HuH-7.5 (cell line): ENCODE measurements around the gene PKMYT1.
"Not testable (repeated sequence)": the region's sequence is repeated elsewhere in the genome, so short reads cannot be mapped to it uniquely, and the experiment has no call there.

Experiments used
- DNase-seq: peaks from one replicate; pipeline ENCODE4 v3.0.0; 2011; ENCODE audit warnings: low spot score

Gene PKMYT1

DNA sequence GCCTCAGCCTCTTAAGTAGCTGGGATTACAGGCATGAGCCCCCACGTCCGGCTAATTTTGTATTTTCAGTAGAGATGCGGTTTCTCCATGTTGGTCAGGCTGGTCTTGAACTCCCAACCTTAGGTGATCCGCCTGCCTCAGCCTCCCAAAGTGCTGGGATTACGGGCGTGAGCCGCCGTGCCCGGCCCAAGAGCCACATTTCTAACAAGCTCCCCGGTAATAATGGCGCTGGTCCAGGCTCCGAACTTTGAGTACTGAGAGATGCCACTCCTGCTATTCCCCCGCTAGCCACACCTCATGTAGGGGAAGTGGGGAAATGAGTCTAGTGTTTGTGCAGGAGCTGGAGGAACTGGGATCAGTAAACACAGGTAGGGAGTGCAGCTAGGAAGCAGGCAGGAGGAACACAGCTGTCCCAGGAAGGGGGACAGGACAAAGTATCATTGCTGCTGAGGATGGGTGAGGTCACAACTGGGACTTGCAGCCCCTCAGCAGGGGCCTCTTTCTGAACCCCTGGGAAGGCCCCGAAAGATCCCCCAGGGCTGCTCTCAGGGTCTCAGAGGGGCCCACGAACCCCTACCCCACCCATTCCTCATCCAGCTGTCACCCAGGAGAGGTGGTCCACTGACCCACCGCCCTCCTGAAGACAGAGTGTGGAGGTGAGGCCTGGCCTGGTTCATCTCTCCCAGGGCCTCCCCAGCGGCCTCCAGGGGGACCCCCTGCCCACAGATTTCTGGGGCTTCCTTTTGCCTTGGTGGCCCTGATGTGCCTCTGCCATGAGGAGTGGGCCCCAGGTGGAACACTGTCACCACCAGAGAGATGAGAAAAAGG lies 19.8 kb downstream of the PKMYT1 start:
- no peak for DNase-seq

DNA sequence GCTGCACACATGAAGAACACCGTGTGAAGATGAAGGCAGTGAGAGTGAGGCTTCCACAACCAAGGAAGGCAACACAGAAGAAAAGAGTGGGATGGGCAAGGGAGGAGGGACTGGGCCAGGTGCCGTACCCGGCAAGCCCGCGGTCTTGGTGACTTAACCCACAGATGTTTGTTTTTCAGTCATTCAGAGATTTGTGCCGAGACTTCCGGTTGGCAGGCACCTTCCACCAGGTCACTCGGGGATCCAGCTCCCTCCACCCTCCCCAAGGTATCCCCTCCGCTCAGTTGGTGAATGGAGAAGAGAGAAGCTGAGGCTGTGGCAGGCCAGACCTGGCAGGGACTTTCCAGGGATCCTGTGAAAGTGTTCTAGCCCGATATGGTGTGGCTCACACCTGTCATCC lies 21.0 kb downstream of the PKMYT1 start:
- no peak for DNase-seq

DNA sequence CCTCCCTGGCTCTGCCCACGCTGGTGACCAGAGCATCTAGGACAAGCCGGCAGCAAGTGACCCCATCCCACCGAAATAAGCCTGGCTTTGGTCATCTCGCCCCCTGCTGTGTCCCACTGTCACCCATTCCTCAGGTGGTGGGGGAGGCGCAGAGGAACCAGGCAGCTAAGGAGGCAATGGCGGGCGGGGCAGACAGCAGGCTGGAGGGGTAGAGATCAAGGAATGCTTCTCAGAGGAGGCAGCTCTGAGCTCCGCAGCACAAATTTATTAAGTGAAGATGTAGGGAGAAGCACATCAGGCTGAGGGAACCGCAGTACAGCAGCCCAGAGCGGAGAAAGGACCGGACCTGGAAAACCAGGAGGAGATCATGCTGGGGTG lies 23.7 kb downstream of the PKMYT1 start:
- DNase-seq, result no peak

DNA sequence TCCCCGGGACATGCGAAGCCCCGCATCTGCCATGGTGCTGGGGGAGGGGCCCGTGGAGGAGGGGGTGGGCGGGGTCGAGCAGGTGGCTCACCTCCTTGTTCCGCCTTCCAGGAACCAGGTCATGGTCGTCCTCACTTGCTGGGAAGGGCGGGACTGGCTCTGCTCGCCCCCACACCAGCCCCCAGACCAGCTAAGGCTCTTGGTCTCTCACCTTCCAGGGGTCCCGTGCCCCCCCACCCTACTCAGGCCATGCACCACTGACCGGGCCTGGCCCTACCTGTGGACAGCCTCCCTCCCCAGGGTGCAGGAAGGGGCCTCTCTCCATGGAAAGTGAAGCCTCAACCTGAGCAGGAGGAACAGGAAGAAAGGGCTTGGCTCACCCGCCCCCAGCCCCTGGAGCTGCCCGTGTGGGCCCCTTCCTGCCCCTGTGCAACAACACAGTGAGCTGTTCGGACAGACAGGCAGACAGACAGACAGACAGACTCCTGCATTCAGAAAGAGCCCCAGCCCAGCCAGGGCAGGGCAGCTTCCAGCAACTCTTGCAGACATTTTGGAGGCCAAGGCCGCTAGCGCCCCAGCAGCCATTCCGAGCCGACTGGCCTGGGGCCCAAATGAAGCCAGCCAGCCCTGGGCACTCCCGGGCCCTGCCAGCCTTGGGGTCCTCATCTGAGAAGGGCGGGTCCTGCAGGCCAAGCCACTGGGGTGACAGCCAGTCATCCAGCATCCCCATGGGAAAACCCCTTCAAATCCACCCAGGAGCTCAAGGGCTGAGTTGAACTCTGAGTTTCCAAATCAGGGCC lies 24.3 kb downstream of the PKMYT1 start:
- no peak for DNase-seq

DNA sequence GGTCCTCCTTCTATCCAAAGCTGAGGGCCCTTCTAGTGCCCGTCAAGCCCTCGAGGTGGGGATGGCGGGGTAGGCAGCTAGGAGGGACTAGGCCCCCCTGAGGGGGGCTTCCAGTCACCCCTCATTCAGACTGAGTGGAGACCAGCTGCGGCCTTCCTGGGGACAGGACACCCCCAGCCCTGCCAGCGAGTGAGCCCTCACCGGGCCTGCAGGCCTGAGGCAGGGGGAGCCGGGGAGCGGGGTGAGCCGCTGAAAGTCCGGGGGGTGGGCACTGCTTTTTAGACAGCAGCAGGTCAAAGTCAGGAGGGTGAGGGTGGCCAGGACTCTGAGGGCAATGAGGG lies 24.8 kb downstream of the PKMYT1 start:
- DNase-seq, result no peak

DNA sequence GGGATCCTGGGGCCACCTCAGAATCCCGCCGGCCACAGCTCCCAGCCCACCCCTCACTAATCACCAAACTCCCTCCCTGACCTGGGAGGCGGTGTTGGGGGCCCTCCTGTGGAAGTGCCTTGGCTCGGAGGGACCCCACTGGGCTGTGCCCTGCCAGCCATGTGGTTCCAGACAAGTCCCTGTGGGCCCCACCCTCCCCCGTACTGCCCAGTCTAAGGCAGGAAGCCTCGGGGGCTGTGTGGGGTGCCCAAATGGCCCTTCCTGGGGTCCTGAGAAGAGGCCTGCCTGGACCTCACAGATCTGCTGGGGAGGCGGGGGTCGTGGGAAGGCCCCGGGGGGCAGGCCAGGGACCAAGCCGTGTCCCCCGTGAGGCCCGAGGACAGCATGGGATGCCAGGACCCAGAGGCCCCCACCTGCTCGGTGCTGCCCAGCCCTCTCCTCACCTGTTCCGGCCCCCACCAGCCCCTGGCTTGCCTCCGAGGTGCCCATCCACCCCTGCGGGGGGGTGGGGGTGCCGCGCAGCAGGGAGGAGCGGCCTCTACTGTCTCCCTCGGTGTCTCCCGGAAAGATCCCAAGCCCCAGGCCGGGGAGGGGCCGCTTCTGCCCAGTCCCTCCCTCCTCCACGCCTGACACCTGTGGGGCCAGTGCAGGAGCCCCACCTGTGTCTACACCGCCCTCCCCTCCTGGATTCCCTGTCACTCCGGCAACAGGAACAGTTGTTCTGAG lies 25.4 kb downstream of the PKMYT1 start:
- DNase-seq, result no peak

DNA sequence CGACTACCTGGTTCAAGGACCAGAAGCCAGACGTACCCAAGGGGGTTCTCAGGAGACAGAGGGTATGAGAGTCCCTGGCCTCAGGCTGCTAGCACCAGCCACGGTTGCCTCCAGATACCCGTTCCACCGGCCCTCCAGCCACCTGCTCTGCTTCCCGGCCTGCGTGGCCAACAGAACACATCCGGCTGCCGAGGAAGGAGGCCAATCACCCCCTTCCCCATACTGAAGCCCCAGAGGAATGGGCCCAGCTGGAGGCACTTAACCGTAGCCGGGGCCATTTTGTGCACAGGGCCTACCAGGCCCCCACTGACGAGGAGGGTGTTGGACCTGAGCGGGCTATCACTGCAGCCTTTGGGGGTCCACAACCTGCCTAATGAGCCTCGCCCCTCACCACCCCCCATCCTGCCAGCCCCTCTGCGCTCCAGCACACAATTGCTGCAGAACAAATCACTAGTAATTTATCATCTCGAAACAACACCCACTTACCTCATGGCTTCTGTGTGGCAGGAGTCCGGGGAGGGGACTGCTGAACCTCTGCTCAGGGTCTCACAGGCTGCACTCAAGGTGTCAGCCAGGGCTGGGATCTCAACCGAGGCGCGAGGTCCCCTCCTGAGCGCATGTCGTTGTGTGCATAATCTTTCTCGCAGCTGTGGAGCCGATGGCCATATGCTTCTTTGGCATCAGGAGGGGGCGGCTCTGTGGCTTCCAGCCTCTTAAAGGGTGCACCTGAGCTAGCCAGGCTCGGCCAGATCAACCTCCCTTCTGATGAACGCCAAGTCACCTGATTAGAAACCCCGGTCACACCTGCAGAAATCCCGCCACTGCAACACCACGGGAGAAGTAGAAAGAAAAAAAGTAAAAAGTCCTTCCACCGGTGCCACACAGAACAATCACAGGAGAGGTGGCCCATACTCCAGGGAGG lies 26.3 kb downstream of the PKMYT1 start:
- no peak for DNase-seq

DNA sequence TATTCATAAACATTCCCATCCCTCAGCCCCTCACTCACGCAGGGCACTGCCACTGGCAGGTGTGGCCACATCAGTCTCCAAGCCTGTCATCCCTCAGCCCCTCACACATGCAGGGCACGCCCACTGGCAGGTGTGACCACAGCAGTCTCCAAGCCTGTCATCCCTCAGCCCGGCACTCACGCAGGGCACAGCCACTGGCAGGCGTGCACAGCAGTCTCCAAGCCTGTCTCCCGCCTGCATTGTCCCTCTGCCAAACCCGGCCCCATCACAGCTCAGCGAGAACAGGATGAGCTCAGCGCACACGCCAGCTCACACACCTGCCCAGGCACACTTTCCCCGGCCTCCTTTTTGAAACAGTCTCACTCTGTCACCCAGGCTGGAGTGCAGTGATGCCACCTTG lies 27.6 kb downstream of the PKMYT1 start:
- DNase-seq, result no peak

DNA sequence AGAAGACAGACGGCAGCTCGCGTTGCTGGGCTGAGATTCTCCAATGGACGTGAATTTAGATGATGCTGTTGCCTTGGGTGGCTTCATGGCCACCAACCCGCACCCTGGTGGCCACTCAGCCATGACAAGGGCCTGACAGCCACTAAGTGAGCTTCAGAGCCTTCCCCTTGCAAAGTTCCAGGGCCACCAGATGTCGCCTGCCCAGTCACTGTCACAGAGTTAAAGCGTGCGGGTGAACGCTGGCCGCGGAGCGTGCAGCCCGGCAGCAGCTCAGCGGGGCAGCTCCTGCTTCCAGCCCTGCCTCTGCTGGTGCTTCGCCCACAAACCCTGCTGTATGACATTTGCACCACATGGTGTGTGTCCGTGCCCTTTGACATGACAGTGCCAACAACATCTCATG lies 29.5 kb downstream of the PKMYT1 start:
- DNase-seq, result no peak

DNA sequence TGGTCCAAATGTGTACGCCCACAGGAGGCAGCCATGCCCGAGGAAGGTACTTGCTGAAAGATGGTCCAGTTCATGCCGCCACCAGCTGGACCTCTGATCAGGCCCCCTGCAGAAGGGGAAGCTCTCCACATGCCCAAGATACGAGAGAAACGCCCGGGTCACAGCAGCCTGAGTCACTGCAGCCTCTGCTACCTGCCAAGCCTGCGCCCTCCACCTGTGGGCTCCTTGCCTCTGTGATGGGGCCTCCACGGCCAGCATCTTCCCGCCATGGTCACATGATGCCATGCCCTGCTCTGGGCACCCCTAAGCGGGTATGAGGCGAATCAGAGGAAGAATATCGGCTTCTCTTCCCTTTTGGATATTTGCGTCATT lies 29.9 kb downstream of the PKMYT1 start:
- DNase-seq, result no peak

DNA sequence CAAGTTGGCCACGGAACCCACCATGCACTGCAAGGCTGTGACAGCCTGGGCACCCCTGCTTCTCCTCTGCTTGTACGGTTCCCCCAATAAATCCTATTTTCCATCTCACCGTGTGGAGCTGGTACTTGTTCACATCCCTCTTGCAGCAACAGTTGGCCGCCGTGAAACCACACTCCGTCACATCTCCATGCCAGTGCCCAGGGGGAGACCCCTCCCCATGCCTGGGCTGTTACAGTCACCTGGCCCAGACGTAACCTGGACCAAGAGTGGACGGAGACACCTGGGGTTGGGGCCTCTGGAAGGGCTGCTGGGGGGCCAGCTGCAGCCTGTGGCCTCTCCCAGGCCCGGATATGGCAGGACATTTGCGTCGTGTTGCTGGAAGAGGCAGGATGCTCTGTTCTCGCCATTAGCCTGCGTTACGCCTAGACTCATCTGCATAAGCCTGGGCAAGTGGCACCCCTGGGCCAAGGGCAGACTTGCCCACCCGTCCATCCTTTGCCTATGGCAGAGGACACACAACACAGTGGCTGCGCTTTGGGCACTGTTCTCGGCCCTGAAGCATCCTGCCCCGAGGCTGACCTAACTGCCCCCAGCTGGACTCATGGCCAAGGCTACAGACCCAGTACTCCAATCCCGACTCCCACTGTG lies 30.4 kb downstream of the PKMYT1 start:
- no peak for DNase-seq

DNA sequence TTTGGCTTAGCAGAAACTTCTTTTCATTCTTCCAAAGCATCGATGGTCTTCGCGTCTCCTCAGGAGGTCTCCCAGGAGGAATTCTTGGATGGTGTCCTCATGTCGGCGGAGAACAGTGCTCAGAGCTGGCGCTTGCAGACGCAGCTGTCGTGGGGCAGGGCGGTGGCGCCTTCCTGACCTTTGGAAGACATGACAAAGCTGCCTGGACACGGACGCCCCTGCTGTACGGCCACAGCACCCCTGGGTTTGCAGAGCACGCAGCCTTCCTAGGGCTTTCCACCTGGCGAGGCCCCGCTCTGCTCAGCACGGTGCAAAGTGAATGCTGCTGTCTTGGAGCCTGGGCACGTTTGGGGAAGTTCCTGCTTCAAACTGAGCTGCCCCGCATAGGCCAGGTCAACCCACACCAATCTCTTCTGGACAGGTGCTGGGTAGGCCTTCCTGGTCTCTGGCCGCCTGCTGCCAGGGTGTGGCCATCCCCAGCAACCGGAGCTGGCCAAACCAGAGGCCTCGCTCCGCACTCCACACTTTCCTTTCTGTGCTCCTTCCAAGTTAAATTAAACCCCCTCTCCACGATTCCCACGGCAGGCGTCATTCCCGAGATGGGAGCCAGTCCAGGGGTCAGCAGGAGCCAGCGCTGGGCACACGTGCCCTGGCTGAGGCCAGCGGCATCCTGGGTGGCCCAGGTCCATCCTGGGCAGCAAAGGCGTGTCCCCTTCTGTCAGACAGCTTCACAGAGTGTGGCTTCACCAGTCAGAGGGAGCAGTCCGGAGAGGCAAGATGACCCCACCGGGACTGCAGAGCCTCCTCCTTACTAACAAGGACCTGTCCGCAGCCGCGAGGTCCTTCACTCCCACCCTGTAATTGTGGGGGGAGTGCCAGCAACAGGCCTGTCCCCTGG lies 31.2 kb downstream of the PKMYT1 start:
- no peak for DNase-seq

DNA sequence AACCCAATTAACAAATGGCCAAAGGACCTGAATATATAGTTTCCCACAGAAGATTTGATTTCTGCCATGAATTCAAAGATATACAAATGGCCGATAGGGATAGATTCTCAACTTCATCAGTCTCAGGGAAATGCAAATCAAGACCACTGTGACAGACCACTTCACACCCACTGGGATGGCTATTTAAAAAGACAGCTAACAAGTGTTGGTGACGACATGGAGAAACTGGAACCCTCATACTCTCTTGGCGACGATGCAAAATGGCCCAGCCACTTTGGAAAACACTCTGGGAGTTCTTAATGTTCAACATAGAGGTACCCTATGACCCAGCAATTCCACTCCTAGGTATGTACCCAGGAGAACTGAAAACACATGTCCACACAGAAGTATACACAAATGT lies 33.6 kb downstream of the PKMYT1 start:
- no peak for DNase-seq

DNA sequence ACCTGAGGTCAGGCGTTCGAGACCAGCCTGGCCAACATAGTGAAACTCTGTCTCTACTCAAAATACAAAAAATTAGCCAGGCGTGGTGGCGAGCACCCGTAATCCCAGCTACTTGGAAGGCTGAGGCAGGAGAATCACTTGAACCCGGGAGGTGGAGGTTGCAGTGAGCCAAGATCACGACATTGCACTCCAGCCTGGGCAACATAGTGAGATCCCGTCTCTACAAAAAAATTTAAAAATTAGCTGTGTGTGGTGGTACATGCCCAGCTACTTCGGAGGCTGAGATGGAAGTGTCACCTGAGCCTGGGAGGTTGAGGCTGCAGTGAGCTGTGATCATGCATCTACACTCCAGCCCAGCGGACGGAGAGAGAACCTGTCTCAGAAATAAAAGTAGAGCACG lies 36.5 kb downstream of the PKMYT1 start:
- not testable (repeated sequence) for DNase-seq

DNA sequence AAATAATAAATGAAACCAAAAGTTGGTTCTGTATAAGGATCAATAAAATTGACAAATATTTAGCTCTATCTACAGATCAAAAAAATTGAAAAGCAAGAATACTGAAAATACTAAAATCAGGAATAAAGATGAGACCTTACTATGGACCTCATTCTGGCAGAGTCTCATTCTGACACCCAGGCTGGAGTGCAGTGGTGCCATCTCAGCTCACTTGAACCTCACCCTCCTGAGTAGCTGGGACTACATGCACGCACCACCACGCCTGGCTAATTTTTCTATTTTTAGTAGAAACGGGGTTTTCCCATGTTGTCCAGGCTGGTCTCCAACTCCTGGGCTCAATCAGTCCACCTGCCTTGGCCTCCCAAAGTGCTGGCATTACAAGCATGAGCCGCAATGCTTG lies 38.2 kb downstream of the PKMYT1 start:
- no peak for DNase-seq

DNA sequence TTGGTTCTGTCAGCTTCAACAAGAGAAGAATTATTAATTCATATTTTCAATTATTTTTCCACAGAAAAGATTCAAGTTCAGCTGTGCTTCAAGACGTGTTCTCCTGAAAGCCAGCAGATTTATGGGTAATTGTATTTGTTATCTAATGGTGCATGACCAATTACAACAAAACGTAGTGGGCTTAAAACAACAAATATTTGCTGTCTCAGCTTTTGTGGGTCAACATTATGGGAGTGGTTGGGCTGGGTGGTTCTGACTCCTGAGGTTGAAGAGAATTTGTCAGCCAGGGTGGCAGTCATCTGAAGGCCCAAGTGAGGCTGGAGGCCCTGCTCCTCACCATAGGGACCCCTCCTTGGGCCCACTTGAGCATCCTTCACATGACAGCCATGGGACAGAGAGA lies 40.3 kb downstream of the PKMYT1 start:
- no peak for DNase-seq

DNA sequence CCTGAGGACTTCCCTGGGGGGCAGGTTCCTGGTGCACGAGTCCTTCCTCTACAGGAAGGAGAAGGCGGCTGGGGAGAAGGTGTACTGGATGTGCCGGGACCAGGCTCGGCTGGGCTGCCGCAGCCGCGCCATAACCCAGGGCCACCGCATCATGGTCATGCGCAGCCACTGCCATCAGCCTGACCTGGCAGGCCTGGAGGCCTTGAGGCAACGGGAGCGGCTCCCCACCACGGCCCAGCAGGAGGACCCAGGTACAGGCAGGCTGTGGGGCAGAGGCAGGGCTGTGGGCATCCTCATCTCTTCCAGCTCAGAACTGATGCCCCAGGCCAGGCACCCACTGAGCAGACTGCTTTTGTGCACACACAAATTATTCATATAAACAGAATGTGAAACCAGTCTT lies 42.0 kb downstream of the PKMYT1 start:
- no peak for DNase-seq

DNA sequence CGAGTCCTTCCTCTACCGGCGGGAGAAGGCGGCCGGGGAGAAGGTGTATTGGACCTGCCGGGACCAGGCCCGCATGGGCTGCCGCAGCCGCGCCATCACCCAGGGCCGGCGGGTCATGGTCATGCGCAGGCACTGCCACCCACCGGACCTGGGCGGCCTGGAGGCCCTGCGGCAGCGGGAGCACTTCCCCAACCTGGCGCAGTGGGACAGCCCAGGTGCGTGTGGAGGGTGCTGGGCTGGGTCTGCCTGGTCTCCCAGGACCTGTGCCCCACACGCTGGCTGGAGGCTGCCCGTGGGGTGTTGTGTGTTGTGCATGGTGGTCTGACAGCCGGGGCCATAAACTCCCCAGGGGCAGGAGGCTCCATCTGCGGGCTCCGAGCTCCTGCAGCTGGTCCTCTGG lies 43.1 kb downstream of the PKMYT1 start:
- no peak for DNase-seq

DNA sequence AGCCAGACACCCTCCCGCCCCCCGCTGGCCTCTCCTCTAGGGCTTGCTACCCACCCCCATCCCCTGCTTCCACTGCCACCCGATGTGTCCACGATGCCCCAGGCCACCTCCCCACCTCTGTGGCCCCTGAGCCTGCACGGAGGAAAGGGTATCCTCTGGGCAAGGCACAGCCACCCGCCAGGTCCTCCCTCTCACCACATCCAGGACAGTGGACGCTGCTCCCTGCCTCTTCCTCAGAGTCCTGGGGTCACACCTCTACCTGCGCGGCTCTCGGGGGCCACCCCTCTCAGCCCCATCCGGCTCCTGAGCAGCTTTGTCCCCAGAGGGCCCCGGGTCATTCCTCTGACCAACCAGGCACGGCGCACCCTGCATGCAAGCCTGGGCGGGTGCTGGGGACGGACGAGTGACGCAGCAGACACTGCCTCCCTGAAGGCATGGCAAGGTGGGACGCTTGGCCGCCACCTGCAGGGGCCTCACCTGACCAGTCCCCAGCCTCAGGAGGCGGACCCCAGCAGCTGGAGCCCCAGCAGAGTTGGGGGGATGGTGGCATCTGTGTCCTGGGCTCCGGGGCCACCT lies 43.7 kb downstream of the PKMYT1 start:
- DNase-seq, result no peak

DNA sequence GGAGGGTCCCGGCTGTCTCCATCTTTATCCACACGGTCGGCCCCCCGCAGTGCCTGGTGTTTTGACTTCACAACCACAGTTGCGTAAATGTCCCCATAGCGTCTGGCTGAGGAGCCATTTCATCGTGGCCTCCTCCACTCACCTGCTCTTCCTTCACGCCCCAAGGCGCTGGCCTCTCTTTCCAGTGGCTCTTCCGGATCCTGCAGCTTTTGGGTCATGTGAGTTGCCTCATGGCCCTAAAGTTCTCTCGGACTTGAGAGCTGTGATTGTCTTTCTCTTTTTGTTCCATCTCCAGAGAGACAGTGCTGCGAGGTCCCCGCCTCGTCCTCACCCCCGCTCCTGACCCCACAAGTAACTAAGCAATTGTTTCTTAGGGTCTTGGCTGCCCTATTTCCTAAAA lies 45.8 kb downstream of the PKMYT1 start:
- no peak for DNase-seq
